ENCODE data around the gene COPG1. TPM values are rescaled to one million over a fixed set of nuclear protein-coding genes. Genes with fewer than 3 reads are reported as not detected.

COPG1 gene
- total and polyA plus RNA-seq, 9 of the 15 experiments (the other 6 are each of a cell fraction or from before 2014, with no cell fraction given) = 40.3 to 105 (median 62.4) TPM

DNA sequence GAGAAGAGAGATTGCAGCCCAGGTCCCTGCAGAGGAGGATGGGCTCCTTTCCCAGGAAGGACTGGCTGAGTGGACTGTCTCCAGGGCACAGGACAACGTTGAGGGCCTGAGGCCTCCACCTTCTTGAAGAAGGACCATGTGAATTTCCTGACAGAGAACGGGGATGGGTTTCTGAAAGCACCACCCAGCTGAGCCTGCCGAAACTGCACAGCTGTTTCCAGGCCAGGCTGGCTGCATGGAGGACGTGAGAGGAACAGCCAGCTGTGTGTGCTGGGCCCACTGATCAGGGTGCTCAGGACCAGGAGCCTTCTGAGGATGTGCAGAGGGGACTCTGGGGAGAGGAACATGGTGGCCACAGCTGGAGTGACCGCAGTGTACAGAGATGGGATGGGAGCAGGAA, 68.4 kb downstream of the COPG1 start:
- H3K4me2 ChIP-seq (ENCODE audit: insufficient read depth, low read length) = no peak overlapping the region
- POLR2A ChIA-PET = interaction anchor here (0.5 to 1.5 kb wide), 4 partner anchors 9 to 185 kb away, joined by 3 to 4 read pairs (median 3); no protein-coding TSS in a partner anchor

DNA sequence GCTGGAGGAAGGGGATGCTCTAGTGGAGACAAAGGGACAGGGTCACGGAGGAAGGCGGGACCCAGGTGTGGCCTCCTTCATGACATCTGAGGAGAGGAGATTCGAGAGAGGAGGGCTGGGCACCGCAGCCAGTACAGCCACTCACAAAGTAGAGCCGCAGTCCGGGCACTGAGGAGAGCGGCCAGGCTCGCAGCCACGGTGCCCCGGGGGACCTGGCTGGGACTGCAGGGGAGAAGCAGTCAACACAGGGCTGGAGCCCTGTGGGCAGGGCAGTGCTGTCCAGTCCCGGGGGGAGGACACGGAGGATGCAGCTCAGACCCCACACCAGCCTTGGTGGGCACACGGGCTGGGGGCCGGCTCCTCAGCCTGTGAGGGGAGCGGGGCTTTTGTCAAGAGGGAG, 69.5 kb downstream of the COPG1 start:
- Histone ChIP-seq H3K27me3 (ENCODE audit: control insufficient read depth in 2 of 2, insufficient read depth in 2 of 2, low read length in 2 of 2) (no peaks in the 10 kb centered on the region), H4K20me1 (replicated peaks; ENCODE audit: control insufficient read depth, insufficient read depth, low read length) (peaks cover 2% of the 10 kb centered on the region; the same call in 1 of the 2 replicates), H3K4me3 (no peak overlapping the region), H3K36me3 (ENCODE audit: control insufficient read depth, insufficient read depth, low read length) (no peaks in the 10 kb centered on the region), H3K4me1 (replicated peaks in 1 of 2; ENCODE audit: control insufficient read depth in 2 of 2, insufficient read depth in 2 of 2, low read length in 2 of 2) (peaks cover 9 to 34% of the 10 kb centered on the region in 2 experiments; a peak in 4 of 5 replicates), H3K9me1 (ENCODE audit: control insufficient read depth, insufficient read depth, low read length) (no peaks in the 10 kb centered on the region), H3K4me2 (ENCODE audit: insufficient read depth, low read length) (no peak overlapping the region), H3K79me2 (ENCODE audit: control insufficient read depth, insufficient read depth, low read length) (peaks cover 17% of the 10 kb centered on the region), H3K27ac (ENCODE audit: extremely low read depth, low read depth, low read length) (no peak overlapping the region), H3K9me3 (replicated peaks; ENCODE audit: control insufficient read depth, insufficient read depth, low read depth, low read length) (no peaks in the 10 kb centered on the region), H3K9ac (ENCODE audit: insufficient read depth in 1 of 2, low read depth in 2 of 2, low read length in 2 of 2) (no peak overlapping the region), H2AFZ (ENCODE audit: low read depth, low read length) (no peak overlapping the region)
- ATAC-seq (no peak), DNase-seq (ENCODE audit: extremely low read depth in 1 of 4, low spot score in 3 of 4) (no peak), FAIRE-seq (no peak)
- BruUV-seq (replicated peaks) = no TSS peak
- in situ Hi-C loops (cut with MboI) = no loop called here
- ChIA-PET CTCF (ENCODE audit: low intra/inter-chr PET ratio) (no interaction called here), POLR2A (interaction anchor here (0.9 to 1.5 kb wide), 2 partner anchors 8 to 17 kb away, joined by 3 to 4 read pairs; no protein-coding TSS in a partner anchor)
- intact Hi-C loops (cut with micrococcal nuclease) = no loop called here
- 46% methylated on average over 3 of the region's 15 CpGs for WGBS (ENCODE audit: insufficient coverage, low coverage, missing lambda C conversion rate)
- TF ChIP-seq ZNF274 (IDR thresholded peaks at IDR 0.05; ENCODE audit: borderline replicate concordance, low read depth, low read length) = no peak
- no peak for TF ChIP-seq HOXB6 (CRISPR knock-in tag; IDR thresholded peaks at IDR 0.05; ENCODE audit: borderline replicate concordance)
- TF ChIP-seq, protein P1, sequence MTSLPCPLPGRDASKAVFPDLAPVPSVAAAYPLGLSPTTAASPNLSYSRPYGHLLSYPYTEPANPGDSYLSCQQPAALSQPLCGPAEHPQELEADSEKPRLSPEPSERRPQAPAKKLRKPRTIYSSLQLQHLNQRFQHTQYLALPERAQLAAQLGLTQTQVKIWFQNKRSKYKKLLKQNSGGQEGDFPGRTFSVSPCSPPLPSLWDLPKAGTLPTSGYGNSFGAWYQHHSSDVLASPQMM (CRISPR knock-in tag; IDR thresholded peaks at IDR 0.05) = no peak
- TF ChIP-seq KAT7 (CRISPR knock-in tag; IDR thresholded peaks at IDR 0.05; ENCODE audit: borderline replicate concordance) = no peak
- TF ChIP-seq EP300 (IDR thresholded peaks at IDR 0.05; ENCODE audit: low read length) = no peak
- TF ChIP-seq, protein P2, sequence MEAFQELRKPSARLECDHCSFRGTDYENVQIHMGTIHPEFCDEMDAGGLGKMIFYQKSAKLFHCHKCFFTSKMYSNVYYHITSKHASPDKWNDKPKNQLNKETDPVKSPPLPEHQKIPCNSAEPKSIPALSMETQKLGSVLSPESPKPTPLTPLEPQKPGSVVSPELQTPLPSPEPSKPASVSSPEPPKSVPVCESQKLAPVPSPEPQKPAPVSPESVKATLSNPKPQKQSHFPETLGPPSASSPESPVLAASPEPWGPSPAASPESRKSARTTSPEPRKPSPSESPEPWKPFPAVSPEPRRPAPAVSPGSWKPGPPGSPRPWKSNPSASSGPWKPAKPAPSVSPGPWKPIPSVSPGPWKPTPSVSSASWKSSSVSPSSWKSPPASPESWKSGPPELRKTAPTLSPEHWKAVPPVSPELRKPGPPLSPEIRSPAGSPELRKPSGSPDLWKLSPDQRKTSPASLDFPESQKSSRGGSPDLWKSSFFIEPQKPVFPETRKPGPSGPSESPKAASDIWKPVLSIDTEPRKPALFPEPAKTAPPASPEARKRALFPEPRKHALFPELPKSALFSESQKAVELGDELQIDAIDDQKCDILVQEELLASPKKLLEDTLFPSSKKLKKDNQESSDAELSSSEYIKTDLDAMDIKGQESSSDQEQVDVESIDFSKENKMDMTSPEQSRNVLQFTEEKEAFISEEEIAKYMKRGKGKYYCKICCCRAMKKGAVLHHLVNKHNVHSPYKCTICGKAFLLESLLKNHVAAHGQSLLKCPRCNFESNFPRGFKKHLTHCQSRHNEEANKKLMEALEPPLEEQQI (IDR thresholded peaks at IDR 0.05) = no peak
- TF ChIP-seq, protein P3, sequence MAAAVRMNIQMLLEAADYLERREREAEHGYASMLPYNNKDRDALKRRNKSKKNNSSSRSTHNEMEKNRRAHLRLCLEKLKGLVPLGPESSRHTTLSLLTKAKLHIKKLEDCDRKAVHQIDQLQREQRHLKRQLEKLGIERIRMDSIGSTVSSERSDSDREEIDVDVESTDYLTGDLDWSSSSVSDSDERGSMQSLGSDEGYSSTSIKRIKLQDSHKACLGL (CRISPR knock-in tag; IDR thresholded peaks at IDR 0.05; ENCODE audit: borderline replicate concordance, poor library complexity, severe bottlenecking) = no peak
- no peak for TF ChIP-seq JUN (IDR thresholded peaks at IDR 0.05; ENCODE audit: borderline replicate concordance, low read depth, low read length)
- no peak for TF ChIP-seq JUN (CRISPR knock-in tag; IDR thresholded peaks at IDR 0.05; ENCODE audit: borderline replicate concordance)

More for the DNA sequence above, 68.4 kb downstream of the COPG1 start:
- no TSS peak for BruUV-seq (replicated peaks)
- H3K27me3 ChIP-seq (ENCODE audit: control insufficient read depth in 2 of 2, insufficient read depth in 2 of 2, low read length in 2 of 2) = no peaks in the 10 kb centered on the region
- H3K27ac ChIP-seq (ENCODE audit: extremely low read depth, low read depth, low read length) = no peak overlapping the region
- DNase-seq (ENCODE audit: extremely low read depth in 1 of 4, low spot score in 3 of 4) (no peak), FAIRE-seq (no peak), ATAC-seq (no peak)
- H3K4me3 ChIP-seq = no peak overlapping the region
- no peak overlapping the region for H2AFZ ChIP-seq (ENCODE audit: low read depth, low read length)
- H3K9me1 ChIP-seq (ENCODE audit: control insufficient read depth, insufficient read depth, low read length) = no peaks in the 10 kb centered on the region
- H3K79me2 ChIP-seq (ENCODE audit: control insufficient read depth, insufficient read depth, low read length) = peaks cover 17% of the 10 kb centered on the region
- intact Hi-C loops (cut with micrococcal nuclease) = no loop called here
- peaks cover 5% of the 10 kb centered on the region; the same call in 1 of the 2 replicates for H4K20me1 ChIP-seq (replicated peaks; ENCODE audit: control insufficient read depth, insufficient read depth, low read length)
- in situ Hi-C loops (cut with MboI) = no loop called here
- no peak for TF ChIP-seq FOS (IDR thresholded peaks at IDR 0.05; ENCODE audit: extremely low read depth, insufficient read length)
- TF ChIP-seq, protein P4, sequence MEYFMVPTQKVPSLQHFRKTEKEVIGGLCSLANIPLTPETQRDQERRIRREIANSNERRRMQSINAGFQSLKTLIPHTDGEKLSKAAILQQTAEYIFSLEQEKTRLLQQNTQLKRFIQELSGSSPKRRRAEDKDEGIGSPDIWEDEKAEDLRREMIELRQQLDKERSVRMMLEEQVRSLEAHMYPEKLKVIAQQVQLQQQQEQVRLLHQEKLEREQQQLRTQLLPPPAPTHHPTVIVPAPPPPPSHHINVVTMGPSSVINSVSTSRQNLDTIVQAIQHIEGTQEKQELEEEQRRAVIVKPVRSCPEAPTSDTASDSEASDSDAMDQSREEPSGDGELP (CRISPR knock-in tag; IDR thresholded peaks at IDR 0.05; ENCODE audit: borderline replicate concordance) = peak; percentile 58; the same call in 1 of the 2 replicates
- H3K9me3 ChIP-seq (replicated peaks; ENCODE audit: control insufficient read depth, insufficient read depth, low read depth, low read length) = no peaks in the 10 kb centered on the region
- H3K4me1 ChIP-seq (replicated peaks in 1 of 2; ENCODE audit: control insufficient read depth in 2 of 2, insufficient read depth in 2 of 2, low read length in 2 of 2) = peaks cover 16 to 41% of the 10 kb centered on the region in 2 experiments; a peak in 4 of 5 replicates
- no peak overlapping the region for H3K9ac ChIP-seq (ENCODE audit: insufficient read depth in 1 of 2, low read depth in 2 of 2, low read length in 2 of 2)
- H3K36me3 ChIP-seq (ENCODE audit: control insufficient read depth, insufficient read depth, low read length) = no peaks in the 10 kb centered on the region
- CTCF ChIA-PET (ENCODE audit: low intra/inter-chr PET ratio) = no interaction called here
- WGBS (ENCODE audit: insufficient coverage, low coverage, missing lambda C conversion rate) = 7% methylated on average over 3 of the region's 5 CpGs

Data from K562 (cell line).